ENCODE data around the gene RABGAP1L.

- TF ChIP-seq CTCF (IDR thresholded peaks at IDR 0.05), result no peak
- no peak for TF ChIP-seq POLR2A (IDR thresholded peaks at IDR 0.05)
These were observed 678.1 kb downstream of the RABGAP1L start for GRCh38 chr1:174837386-174837785.
